Ovary (tissue), 3 donors: ENCODE measurements around the gene QPCT.
"Not testable (repeated sequence)": the region's sequence is repeated elsewhere in the genome, so short reads cannot be mapped to it uniquely, and the experiment has no call there.

Experiments
- EP300 ChIP-seq: sonication (generic); formaldehyde crosslinking; IDR thresholded peaks from one replicate; pipeline ENCODE4 v1.6.1; 2017; ENCODE audit warnings: antibody characterized with exemption
- POLR2A ChIP-seq: fragments of 450-650 bp; IDR thresholded peaks from one replicate; pipeline ENCODE4 v1.6.1; 2017; ENCODE audit warnings: antibody characterized with exemption, mild to moderate bottlenecking, moderate library complexity
- TF ChIP-seq, protein P1 (sequence below), 3 donors: fragments of 450-650 bp in 2 of 3; fragments of 200-600 bp in 1 of 3; IDR thresholded peaks; one replicate each; pipeline versions ENCODE4 v1.5.1 to v1.8.0; 2016 to 2022; ENCODE audit warnings: antibody characterized with exemption in 3 of 3, mild to moderate bottlenecking in 1 of 3
- donor health status: DM: no; HTN: no; CAD: no.

GRCh38 chr2:37384261-37384660 lies 39.8 kb downstream of the QPCT start:
- TF ChIP-seq, protein P1, sequence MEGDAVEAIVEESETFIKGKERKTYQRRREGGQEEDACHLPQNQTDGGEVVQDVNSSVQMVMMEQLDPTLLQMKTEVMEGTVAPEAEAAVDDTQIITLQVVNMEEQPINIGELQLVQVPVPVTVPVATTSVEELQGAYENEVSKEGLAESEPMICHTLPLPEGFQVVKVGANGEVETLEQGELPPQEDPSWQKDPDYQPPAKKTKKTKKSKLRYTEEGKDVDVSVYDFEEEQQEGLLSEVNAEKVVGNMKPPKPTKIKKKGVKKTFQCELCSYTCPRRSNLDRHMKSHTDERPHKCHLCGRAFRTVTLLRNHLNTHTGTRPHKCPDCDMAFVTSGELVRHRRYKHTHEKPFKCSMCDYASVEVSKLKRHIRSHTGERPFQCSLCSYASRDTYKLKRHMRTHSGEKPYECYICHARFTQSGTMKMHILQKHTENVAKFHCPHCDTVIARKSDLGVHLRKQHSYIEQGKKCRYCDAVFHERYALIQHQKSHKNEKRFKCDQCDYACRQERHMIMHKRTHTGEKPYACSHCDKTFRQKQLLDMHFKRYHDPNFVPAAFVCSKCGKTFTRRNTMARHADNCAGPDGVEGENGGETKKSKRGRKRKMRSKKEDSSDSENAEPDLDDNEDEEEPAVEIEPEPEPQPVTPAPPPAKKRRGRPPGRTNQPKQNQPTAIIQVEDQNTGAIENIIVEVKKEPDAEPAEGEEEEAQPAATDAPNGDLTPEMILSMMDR (IDR thresholded peaks at IDR 0.05) = not testable (repeated sequence)
- not testable (repeated sequence) for TF ChIP-seq POLR2A, EP300
